ENCODE measurements around the gene RGS9.
"Not testable (repeated sequence)": the region's sequence is repeated elsewhere in the genome, so short reads cannot be mapped to it uniquely, and the experiment has no call there.

DNA sequence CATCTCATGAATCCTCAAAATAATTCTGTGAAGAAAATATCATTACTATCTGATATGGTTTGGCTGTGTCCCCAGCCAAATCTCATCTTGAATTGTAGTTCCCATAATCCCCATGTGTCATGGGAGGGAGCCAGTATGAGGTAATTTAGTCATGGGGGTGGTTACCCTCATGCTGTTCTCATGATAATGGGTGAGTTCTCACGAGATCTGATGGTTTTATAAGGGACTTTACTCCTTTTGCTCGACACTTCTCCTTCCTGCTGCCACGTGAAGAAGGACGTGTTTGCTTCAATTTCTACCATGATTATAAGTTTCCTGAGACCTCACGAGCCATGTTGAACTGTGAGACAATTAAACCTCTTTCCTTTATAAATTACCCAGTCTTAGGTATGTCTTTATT lies 20.7 kb upstream of the RGS9 start:
- TF ChIP-seq KAT2B (IDR thresholded peaks at IDR 0.05; ENCODE audit: borderline replicate concordance, low read depth, low read length); MYC (CRISPR knock-in tag; IDR thresholded peaks at IDR 0.05; ENCODE audit: borderline replicate concordance); ZNF253 (CRISPR knock-in tag; IDR thresholded peaks at IDR 0.05; ENCODE audit: borderline replicate concordance): not testable (repeated sequence)

Measured in HepG2 (cell line).